Duodenal mucosa (tissue), 2 donors: ENCODE measurements around the gene MYO1A.

Source experiments
- H3K27ac ChIP-seq: one replicate; pipeline ENCODE4 v1.7.0; 2013; ENCODE audit warnings: low read depth, low read length
- H3K27me3 ChIP-seq, 2 donors: one replicate each; pipeline ENCODE4 v1.7.0; 2013; ENCODE audit warnings: low read length in 2 of 2, control low read depth in 1 of 2; ENCODE audit not compliant: insufficient read depth in 2 of 2, control insufficient read depth in 1 of 2
- H3K36me3 ChIP-seq, 2 donors: one replicate each; pipeline ENCODE4 v1.7.0; 2013; ENCODE audit warnings: low read length in 2 of 2, control low read depth in 1 of 2; ENCODE audit not compliant: insufficient read depth in 2 of 2, control insufficient read depth in 1 of 2
- H3K4me1 ChIP-seq, 2 donors: one replicate each; pipeline ENCODE4 v1.7.0; 2013; ENCODE audit warnings: low read length in 2 of 2, control low read depth in 1 of 2; ENCODE audit not compliant: insufficient read depth in 2 of 2, control insufficient read depth in 1 of 2
- H3K4me3 ChIP-seq, 2 donors: one replicate each; pipeline ENCODE4 v1.7.0; 2013; ENCODE audit warnings: low read length in 2 of 2, low read depth in 1 of 2
- H3K9ac ChIP-seq, 2 donors: one replicate each; pipeline ENCODE4 v1.7.0; 2013; ENCODE audit warnings: low read length in 2 of 2, low read depth in 1 of 2
- H3K9me3 ChIP-seq, 2 donors: one replicate each; pipeline ENCODE4 v1.7.0; 2013; ENCODE audit warnings: low read length in 2 of 2, control low read depth in 1 of 2; ENCODE audit not compliant: control insufficient read depth in 1 of 2

MYO1A gene

DNA sequence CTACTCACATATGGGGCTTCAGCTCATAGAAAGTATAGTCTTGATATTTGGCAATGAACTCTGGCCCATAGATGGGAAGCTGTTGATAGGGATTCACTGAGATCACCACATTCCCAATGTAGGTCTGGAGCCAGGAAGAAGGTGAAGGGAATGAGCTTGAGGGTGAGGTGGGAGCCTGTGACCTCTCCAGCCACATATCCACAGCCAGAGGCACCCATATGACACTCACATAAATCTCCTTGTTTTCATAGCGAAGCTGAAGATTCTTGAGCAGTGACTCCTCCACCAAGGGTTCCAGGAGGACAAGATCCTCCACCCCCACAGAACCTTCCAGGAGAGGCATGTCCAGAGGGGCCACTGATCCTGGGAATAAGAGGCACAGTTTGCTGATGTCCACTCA lies 1.9 kb downstream of the MYO1A start:
- Histone ChIP-seq H3K27me3 (no peaks in the 10 kb centered on the region), H3K9ac (peak overlapping the region; percentile 3 to 74), H3K9me3 (no peaks in the 10 kb centered on the region), H3K4me3 (peak overlapping the region; percentile 88 to 93), H3K36me3 (peaks cover 19 to 41% of the 10 kb centered on the region in 2 donors), H3K27ac (no peak overlapping the region), H3K4me1 (peaks cover 24 to 35% of the 10 kb centered on the region in 2 donors)

- H3K9me3 ChIP-seq: no peaks in the 10 kb centered on the region
- H3K4me1 ChIP-seq: peaks cover 24 to 35% of the 10 kb centered on the region in 2 donors
- H3K4me3 ChIP-seq: peak overlapping the region; percentile 88 to 93
- H3K27ac ChIP-seq: no peak overlapping the region
- peak overlapping the region; percentile 3 to 74 for H3K9ac ChIP-seq
- H3K27me3 ChIP-seq: no peaks in the 10 kb centered on the region
- peaks cover 23 to 49% of the 10 kb centered on the region in 2 donors for H3K36me3 ChIP-seq
Measured at GRCh38 chr12:57046947-57047890, 2.7 kb downstream of the MYO1A start.

DNA sequence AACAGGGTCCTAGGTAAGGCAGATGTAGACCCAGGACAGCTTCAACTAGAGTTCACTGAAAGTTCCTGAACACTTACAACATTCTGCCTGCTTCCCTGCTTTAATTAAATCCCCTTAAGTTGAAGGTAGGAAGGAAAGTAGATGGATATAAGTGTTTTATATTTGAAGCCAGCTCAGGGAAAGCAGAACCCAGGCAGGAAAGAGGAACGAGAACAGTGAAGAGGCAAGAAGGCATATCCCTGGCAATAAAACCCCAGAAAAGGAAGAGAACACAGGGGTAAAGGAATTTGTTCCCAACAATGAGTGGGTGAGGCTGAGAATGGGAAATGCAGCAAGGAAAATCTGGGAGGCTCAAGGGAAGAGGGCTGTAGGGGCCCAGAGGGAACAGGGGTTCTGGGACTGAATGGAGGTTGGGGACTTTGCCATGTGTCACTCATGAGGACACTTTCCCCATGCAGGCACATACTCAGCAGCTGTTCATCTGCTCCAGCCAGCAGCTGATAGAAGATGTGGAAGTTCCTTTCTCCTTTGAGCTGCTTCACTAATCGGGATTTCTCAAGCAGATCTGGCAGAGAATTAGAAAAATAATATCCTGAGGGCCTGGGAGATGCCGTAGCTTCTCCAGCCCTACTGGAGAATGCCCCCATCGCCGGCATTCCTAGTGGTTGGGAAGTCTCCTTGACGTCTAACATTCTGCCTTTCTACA lies 3.7 kb downstream of the MYO1A start:
- Histone ChIP-seq H3K4me3 (peak overlapping the region in 1 of 2 donors; percentile 93), H3K9ac (no peak overlapping the region), H3K4me1 (peaks cover 21 to 29% of the 10 kb centered on the region in 2 donors), H3K27me3 (no peaks in the 10 kb centered on the region), H3K36me3 (peaks cover 30 to 58% of the 10 kb centered on the region in 2 donors), H3K27ac (no peak overlapping the region), H3K9me3 (no peaks in the 10 kb centered on the region)

DNA sequence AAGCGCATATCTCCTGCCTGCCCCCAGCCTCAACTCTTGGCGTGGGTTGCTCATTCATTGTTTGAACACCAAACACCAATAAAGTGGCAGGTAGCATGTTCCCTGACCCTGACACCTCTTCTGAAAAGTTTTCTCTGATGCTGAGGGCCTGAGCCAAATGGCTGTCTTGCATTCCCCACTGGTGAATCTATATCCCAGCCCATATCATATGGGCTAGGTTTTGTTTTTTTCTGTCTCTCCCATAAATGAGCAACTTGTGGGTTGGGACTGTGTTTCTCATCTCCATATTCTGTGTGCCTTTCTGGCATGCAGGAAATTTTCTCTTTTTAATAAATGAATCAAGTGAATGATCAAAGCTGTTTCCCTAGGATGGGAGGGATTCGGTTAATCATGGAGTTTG lies 5.0 kb downstream of the MYO1A start:
- H3K36me3 ChIP-seq: peaks cover 37 to 71% of the 10 kb centered on the region in 2 donors
- peaks cover 20% of the 10 kb centered on the region in 2 donors for H3K4me1 ChIP-seq
- H3K9ac ChIP-seq: no peak overlapping the region
- no peak overlapping the region for H3K27ac ChIP-seq
- H3K27me3 ChIP-seq: no peaks in the 10 kb centered on the region
- no peaks in the 10 kb centered on the region for H3K9me3 ChIP-seq
- no peak overlapping the region for H3K4me3 ChIP-seq

GRCh38 chr12:57044468-57044867 lies 5.5 kb downstream of the MYO1A start:
- peaks cover 38 to 75% of the 10 kb centered on the region in 2 donors for H3K36me3 ChIP-seq
- H3K4me1 ChIP-seq: peaks cover 20% of the 10 kb centered on the region in 2 donors
- H3K4me3 ChIP-seq: no peak overlapping the region
- H3K27ac ChIP-seq: no peak overlapping the region
- no peaks in the 10 kb centered on the region for H3K27me3 ChIP-seq
- H3K9ac ChIP-seq: no peak overlapping the region
- no peaks in the 10 kb centered on the region for H3K9me3 ChIP-seq

- Histone ChIP-seq H3K9me3 (no peaks in the 10 kb centered on the region), H3K27ac (no peak overlapping the region), H3K9ac (no peak overlapping the region), H3K4me3 (no peak overlapping the region), H3K36me3 (peaks cover 49 to 90% of the 10 kb centered on the region in 2 donors), H3K4me1 (peaks cover 14 to 15% of the 10 kb centered on the region in 2 donors), H3K27me3 (no peaks in the 10 kb centered on the region)
Measured at GRCh38 chr12:57042695-57043094, 7.2 kb downstream of the MYO1A start.

DNA sequence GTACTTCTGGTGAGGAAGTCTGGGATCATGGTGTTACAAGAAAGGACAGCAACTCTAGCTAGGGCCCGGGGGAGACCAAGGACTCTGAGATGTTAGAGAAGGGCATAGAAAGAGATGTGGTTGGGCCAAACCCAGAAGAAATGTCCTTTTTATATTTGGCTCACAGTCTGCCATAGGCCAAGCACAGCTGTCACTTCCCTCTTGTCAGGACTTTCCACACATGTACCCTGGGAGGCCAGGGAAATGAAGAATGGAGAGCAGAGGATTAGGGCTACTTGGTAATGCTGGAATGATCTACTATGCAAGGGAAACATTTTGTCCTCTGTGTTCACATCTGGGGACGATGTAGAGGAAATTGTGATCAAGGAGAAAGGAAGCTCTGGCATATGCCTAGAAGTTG lies 9.2 kb downstream of the MYO1A start:
- Histone ChIP-seq H3K27me3 (no peaks in the 10 kb centered on the region), H3K4me1 (peaks cover 0 to 8% of the 10 kb centered on the region in 2 donors), H3K9ac (no peak overlapping the region), H3K36me3 (peaks cover 54 to 93% of the 10 kb centered on the region in 2 donors), H3K4me3 (no peak overlapping the region), H3K9me3 (no peaks in the 10 kb centered on the region), H3K27ac (no peak overlapping the region)

- Histone ChIP-seq H3K27ac (no peak overlapping the region), H3K4me3 (no peak overlapping the region), H3K9me3 (no peaks in the 10 kb centered on the region), H3K27me3 (no peaks in the 10 kb centered on the region), H3K4me1 (peaks cover 0 to 4% of the 10 kb centered on the region in 2 donors), H3K36me3 (peaks cover 55 to 93% of the 10 kb centered on the region in 2 donors), H3K9ac (no peak overlapping the region)
Measured at GRCh38 chr12:57040211-57040610, 9.7 kb downstream of the MYO1A start.

- Histone ChIP-seq H3K9ac (no peak overlapping the region), H3K4me3 (no peak overlapping the region), H3K9me3 (no peaks in the 10 kb centered on the region), H3K4me1 (no peaks in the 10 kb centered on the region), H3K27ac (no peak overlapping the region), H3K27me3 (no peaks in the 10 kb centered on the region), H3K36me3 (peaks cover 58 to 89% of the 10 kb centered on the region in 2 donors)
Measured at GRCh38 chr12:57039016-57039798, 10.7 kb downstream of the MYO1A start.
